Breast epithelium (tissue), 4 donors: Measurements from ENCODE around the gene PPM1A. TPM values are rescaled to one million over a fixed set of nuclear protein-coding genes. Genes with fewer than 3 reads are reported as not detected.

Source experiments
- DNase-seq, 2 donors: peaks; one replicate each; pipeline ENCODE4 v3.0.0-alpha.2; 2019; ENCODE audit warnings: low spot score in 2 of 2
- H3K27ac ChIP-seq, 2 donors: fragments of 200-600 bp; sonication (generic) in 1 of 2; one replicate each; pipeline ENCODE4 v1.5.1; 2016 to 2019; ENCODE audit warnings: mild to moderate bottlenecking in 1 of 2
- H3K27me3 ChIP-seq, 2 donors: fragments of 200-600 bp; sonication (generic) in 1 of 2; one replicate each; pipeline versions ENCODE4 v1.5.1 to v1.6.0; 2017 to 2019; ENCODE audit warnings: control low read depth in 1 of 2, mild to moderate bottlenecking in 1 of 2
- H3K36me3 ChIP-seq: fragments of 200-600 bp; one replicate; pipeline ENCODE4 v1.5.1; 2019
- H3K4me1 ChIP-seq, 2 donors: fragments of 200-600 bp; sonication (generic); one replicate each; pipeline ENCODE4 v1.5.1; 2016 to 2019; ENCODE audit warnings: control low read depth in 1 of 2
- H3K4me3 ChIP-seq, 3 donors: fragments of 200-600 bp; sonication (generic); 1 replicate in 2 of 3; 2 replicates in 1 of 3; pipeline ENCODE4 v1.5.1; 2016 to 2019; ENCODE audit warnings: mild to moderate bottlenecking in 3 of 3, moderate library complexity in 2 of 3
- H3K9me3 ChIP-seq, 2 donors: fragments of 200-600 bp; sonication (generic) in 1 of 2; one replicate each; pipeline ENCODE4 v1.5.1; 2016 to 2019; ENCODE audit warnings: control low read depth in 1 of 2
- CTCF ChIP-seq, 3 donors: fragments of 450-650 bp; IDR thresholded peaks; one replicate each; pipeline ENCODE4 v1.5.1; 2016 to 2017; ENCODE audit warnings: antibody characterized with exemption in 3 of 3, mild to moderate bottlenecking in 3 of 3, moderate library complexity in 3 of 3
- POLR2A ChIP-seq: fragments of 450-650 bp; IDR thresholded peaks from one replicate; pipeline ENCODE4 v1.6.1; 2016; ENCODE audit warnings: antibody characterized with exemption, mild to moderate bottlenecking, moderate library complexity
- POLR2AphosphoS5 ChIP-seq, 3 donors: sonication (generic); formaldehyde crosslinking; IDR thresholded peaks; one replicate each; pipeline ENCODE4 v1.6.1; 2017; ENCODE audit warnings: antibody characterized with exemption in 3 of 3
- intact Hi-C: fragments of 100-400 bp; cut with DNase I; formaldehyde crosslinking; loops from one replicate; pipeline ENCODE4 v1.15.1; 2023; ENCODE audit warnings: low total_unique reads
- total RNA-seq, 3 donors: library from RNA; depleted of rRNA; stranded (reverse); fragments of >200 nt; gene quantifications; one replicate each; pipeline ENCODE4 v1.1.0, GENCODE V29; 2016

Gene PPM1A
- total RNA-seq, 3 donors from 2014 or later, result 39.3 to 53.8 (median 49.9) TPM

GRCh38 chr14:60327447-60328331 is 78.7 kb downstream of the PPM1A start:
- H3K27ac ChIP-seq, result no peak overlapping the region
- TF ChIP-seq POLR2AphosphoS5 (IDR thresholded peaks at IDR 0.05), result no peak
- no peak for TF ChIP-seq POLR2A
- H3K27me3 ChIP-seq, result peaks cover 0 to 3% of the 10 kb centered on the region in 2 donors
- intact Hi-C loops, result no loop called here
- no peaks in the 10 kb centered on the region for H3K9me3 ChIP-seq
- no peaks in the 10 kb centered on the region for H3K4me1 ChIP-seq
- no peaks in the 10 kb centered on the region for H3K36me3 ChIP-seq
- no peak for DNase-seq
- peak overlapping the region; percentile 8 to 58 (median 41) for H3K4me3 ChIP-seq

GRCh38 chr14:60328583-60328982 is 79.6 kb downstream of the PPM1A start:
- Histone ChIP-seq H3K4me3 (no peak overlapping the region), H3K4me1 (no peaks in the 10 kb centered on the region), H3K9me3 (no peaks in the 10 kb centered on the region), H3K27me3 (peaks cover 0 to 3% of the 10 kb centered on the region in 2 donors), H3K27ac (no peak overlapping the region), H3K36me3 (no peaks in the 10 kb centered on the region)
- DNase-seq, result no peak
- TF ChIP-seq POLR2A (no peak), CTCF (IDR thresholded peaks at IDR 0.05) (no peak), POLR2AphosphoS5 (IDR thresholded peaks at IDR 0.05) (no peak)
- intact Hi-C loops, result no loop called here

- Histone ChIP-seq H3K4me1 (no peaks in the 10 kb centered on the region), H3K9me3 (no peaks in the 10 kb centered on the region), H3K27ac (no peak overlapping the region), H3K27me3 (peaks cover 0 to 3% of the 10 kb centered on the region in 2 donors), H3K36me3 (no peaks in the 10 kb centered on the region), H3K4me3 (no peak overlapping the region)
- DNase-seq, result no peak
- intact Hi-C loops, result no loop called here
- no peak for TF ChIP-seq POLR2AphosphoS5 (IDR thresholded peaks at IDR 0.05)
- no peak for TF ChIP-seq CTCF (IDR thresholded peaks at IDR 0.05)
- TF ChIP-seq POLR2A, result no peak
Measured at GRCh38 chr14:60329274-60329673, 80.3 kb downstream of the PPM1A start.

- Histone ChIP-seq H3K9me3 (no peaks in the 10 kb centered on the region), H3K27me3 (peaks cover 0 to 3% of the 10 kb centered on the region in 2 donors), H3K27ac (peak overlapping the region in 1 of 2 donors; percentile 0), H3K36me3 (no peaks in the 10 kb centered on the region), H3K4me1 (no peaks in the 10 kb centered on the region), H3K4me3 (peak overlapping the region; percentile 18 to 56 (median 45))
- peak; percentile 23 to 57 for DNase-seq
- TF ChIP-seq CTCF (IDR thresholded peaks at IDR 0.05), result peak in 2 of 3 donors; percentile 38 to 50
- no peak for TF ChIP-seq POLR2AphosphoS5 (IDR thresholded peaks at IDR 0.05)
- intact Hi-C loops, result no loop called here
Measured at GRCh38 chr14:60331201-60332045, 82.4 kb downstream of the PPM1A start.

- TF ChIP-seq POLR2A, result no peak
- no peak for TF ChIP-seq POLR2AphosphoS5 (IDR thresholded peaks at IDR 0.05)
- peak in 1 of 3 donors; percentile 17 for TF ChIP-seq CTCF (IDR thresholded peaks at IDR 0.05)
Measured at GRCh38 chr14:60332046-60332399, 83.0 kb downstream of the PPM1A start.

More at GRCh38 chr14:60332046-60332399, 83.0 kb downstream of the PPM1A start:
- no peaks in the 10 kb centered on the region for H3K4me1 ChIP-seq
- peak overlapping the region; percentile 18 to 56 (median 45) for H3K4me3 ChIP-seq
- DNase-seq, result no peak
- peaks cover 0 to 3% of the 10 kb centered on the region in 2 donors for H3K27me3 ChIP-seq
- H3K36me3 ChIP-seq, result no peaks in the 10 kb centered on the region
- no peaks in the 10 kb centered on the region for H3K9me3 ChIP-seq
- intact Hi-C loops, result no loop called here
- H3K27ac ChIP-seq, result no peak overlapping the region
